ENCODE results near the gene S100A1.

GRCh38 chr1:153652805-153653500 is 24.7 kb downstream of the S100A1 start:
- no peak for TF ChIP-seq ZBTB42 (CRISPR knock-in tag; IDR thresholded peaks at IDR 0.05)
- TF ChIP-seq FOSL1 (CRISPR knock-in tag; IDR thresholded peaks at IDR 0.05; ENCODE audit: borderline replicate concordance), result no peak
- no peak for TF ChIP-seq FOXP4 (CRISPR knock-in tag; IDR thresholded peaks at IDR 0.05)
- TF ChIP-seq ZNF121 (CRISPR knock-in tag; IDR thresholded peaks at IDR 0.05), result no peak
- no peak for TF ChIP-seq MLX (CRISPR knock-in tag; IDR thresholded peaks at IDR 0.05)
- TF ChIP-seq, protein P1, sequence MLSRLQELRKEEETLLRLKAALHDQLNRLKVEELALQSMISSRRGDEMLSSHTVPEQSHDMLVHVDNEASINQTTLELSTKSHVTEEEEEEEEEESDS (CRISPR knock-in tag; IDR thresholded peaks at IDR 0.05; ENCODE audit: borderline replicate concordance), result no peak
- no peak for TF ChIP-seq RAD21 (CRISPR knock-in tag; IDR thresholded peaks at IDR 0.05)
- no peak for TF ChIP-seq POLR2AphosphoS5 (IDR thresholded peaks at IDR 0.05; ENCODE audit: low read depth, low read length)
- no peak for TF ChIP-seq NR2F6 (IDR thresholded peaks at IDR 0.05)
- no peak for TF ChIP-seq NR2F6 (CRISPR knock-in tag; IDR thresholded peaks at IDR 0.05)
